NT2/D1 (cell line): ENCODE data around the gene NOCT.
"Not testable (repeated sequence)": the region's sequence is repeated elsewhere in the genome, so short reads cannot be mapped to it uniquely, and the experiment has no call there.

Experiments used
- SUZ12 ChIP-seq: IDR thresholded peaks from 2 replicates; pipeline ENCODE4 v1.6.1; 2011; ENCODE audit not compliant: insufficient read length, insufficient read depth; ENCODE audit errors: extremely low read depth
- YY1 ChIP-seq: IDR thresholded peaks from 2 replicates; pipeline ENCODE4 v1.6.1; 2011; ENCODE audit not compliant: insufficient read length, insufficient read depth
- ZNF274 ChIP-seq: IDR thresholded peaks from 2 replicates; pipeline ENCODE4 v1.6.1; 2011; ENCODE audit warnings: mild to moderate bottlenecking, low read depth, low read length

- TF ChIP-seq YY1, ZNF274, SUZ12: not testable (repeated sequence)
These were observed 11.9 kb upstream of the NOCT start for GRCh38 chr4:139003668-139004067.
